Measurements from ENCODE around the gene UBE2E2.
"Not testable (repeated sequence)": the region's sequence is repeated elsewhere in the genome, so short reads cannot be mapped to it uniquely, and the experiment has no call there.

The UBE2E2 gene

GRCh38 chr3:23588547-23588946 lies 385.4 kb downstream of the UBE2E2 start:
- DNase-seq (ENCODE audit: low read depth): no peak

DNA sequence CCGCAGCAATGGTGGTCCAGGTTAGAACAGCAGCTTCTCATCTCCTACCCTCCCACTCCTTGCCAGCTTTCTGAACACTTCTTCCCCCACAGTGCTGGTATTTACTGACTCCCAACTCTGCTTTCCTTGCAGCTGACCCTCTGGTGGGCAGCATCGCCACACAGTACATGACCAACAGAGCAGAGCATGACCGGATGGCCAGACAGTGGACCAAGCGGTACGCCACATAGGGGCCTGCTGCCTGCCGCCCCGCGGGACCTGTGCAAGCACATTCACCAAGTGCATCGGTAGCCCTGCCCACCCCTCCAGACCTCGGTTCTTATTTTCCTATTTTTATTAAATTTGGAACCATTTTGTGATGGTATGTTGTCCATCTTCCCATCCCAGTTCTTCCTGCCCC lies 386.5 kb downstream of the UBE2E2 start:
- no peak for DNase-seq (ENCODE audit: low read depth)

DNA sequence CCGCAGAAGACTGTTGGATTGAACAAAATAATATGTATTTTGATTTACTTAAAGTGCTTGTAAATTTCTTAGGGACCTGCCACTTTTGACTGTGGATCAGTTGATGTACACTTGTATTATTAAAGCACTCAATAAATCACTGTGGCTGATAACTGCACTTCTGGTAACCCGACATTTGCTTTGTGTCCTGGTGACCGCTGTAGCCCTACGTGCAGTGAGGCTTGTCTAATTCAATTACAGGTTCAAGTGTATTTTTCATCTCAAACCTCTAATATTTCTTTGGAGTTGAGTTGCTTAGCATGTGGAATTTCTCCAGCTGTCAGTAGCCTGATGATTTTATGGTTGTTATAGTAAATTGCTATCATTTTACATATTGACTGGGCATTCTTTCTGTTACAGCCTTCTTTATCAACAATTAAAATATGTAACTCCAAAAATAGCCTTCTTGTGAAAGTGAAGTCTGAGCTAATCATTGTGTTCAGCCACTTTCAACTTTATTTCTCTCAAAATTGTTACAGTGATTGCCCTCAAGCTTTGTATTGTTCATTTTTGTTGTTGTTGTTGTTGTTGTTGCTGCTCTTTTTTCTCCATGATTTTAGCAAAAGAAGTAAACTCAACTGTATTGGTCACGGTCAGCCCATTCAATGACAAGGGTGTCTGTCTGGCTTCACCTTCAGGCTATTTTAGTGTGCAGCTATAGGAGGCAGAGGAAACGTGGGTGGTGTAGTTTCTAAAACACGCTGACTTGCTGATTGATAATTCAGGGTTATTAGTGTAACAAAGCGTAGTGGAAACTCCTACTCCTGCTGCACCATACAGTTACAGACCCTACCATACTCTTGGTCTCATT lies 387.5 kb downstream of the UBE2E2 start:
- no peak for DNase-seq (ENCODE audit: low read depth)

DNA sequence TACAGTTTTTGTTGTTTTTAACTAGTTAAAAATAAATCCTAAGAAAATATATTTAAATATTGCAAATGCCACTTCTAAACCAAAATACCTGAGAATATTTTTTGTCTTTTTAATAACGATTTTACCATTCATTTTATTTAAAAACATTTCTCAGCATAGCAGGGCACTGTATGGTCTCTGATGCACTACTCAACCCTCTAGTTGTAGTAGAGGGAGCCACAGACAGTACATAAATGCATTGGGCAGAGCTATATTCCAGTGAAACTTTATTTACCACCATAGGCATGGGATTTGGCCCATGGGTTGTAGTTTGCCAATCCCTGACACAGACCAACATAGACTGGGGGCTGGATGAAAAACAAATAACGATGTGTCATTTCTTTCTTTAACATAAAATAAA lies 388.2 kb downstream of the UBE2E2 start:
- no peak for DNase-seq (ENCODE audit: low read depth)

DNA sequence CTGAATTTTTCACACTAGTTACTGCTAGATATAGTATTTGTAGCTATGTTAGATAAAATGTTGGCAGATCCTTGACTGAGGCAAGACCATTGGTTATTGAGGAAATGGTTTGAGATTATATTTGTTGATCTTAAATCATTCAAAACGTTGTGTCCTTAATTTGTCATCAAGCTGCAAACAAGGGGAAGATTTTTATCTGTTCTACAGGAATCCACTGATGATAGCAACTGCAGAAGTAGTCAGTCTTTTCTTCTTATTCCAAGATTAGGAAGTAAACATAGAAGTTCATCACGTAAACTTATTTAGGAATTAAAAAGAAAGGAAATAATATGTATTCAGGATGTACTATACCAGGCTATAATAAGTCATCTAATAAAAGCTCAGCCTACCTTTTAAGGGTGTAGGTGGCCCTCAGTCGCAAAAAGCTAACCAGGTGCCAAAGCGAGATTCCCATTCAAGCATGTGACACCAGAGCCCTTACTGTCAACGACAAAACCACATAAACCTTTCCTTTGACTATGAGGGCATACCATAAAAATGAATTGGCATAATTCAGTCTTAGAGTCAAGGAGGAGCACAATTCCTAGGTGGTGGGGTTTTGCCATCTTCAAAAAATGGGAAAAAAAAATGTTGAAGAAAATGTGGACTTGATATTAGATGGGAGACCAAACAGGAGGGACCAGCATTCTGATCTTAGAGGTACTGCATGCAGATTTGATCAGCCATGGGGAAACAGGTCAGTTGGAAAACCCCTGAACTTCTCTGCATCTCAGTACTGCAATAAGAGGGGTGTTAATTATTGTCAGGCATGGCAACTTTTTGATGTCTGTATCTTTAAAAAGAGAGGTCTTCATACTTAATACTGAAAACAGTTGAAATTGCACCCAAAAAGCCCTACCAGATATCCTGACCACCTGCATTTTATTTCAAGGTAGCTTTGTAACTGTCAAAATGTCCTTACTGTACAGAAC lies 390.1 kb downstream of the UBE2E2 start:
- no peak for DNase-seq (ENCODE audit: low read depth)

- no peak for DNase-seq (ENCODE audit: low read depth)
Observed at GRCh38 chr3:23594066-23594465, 390.9 kb downstream of the UBE2E2 start.

- DNase-seq (ENCODE audit: low read depth): peak; percentile 82
Observed at GRCh38 chr3:23594894-23595670, 392.0 kb downstream of the UBE2E2 start.

DNA sequence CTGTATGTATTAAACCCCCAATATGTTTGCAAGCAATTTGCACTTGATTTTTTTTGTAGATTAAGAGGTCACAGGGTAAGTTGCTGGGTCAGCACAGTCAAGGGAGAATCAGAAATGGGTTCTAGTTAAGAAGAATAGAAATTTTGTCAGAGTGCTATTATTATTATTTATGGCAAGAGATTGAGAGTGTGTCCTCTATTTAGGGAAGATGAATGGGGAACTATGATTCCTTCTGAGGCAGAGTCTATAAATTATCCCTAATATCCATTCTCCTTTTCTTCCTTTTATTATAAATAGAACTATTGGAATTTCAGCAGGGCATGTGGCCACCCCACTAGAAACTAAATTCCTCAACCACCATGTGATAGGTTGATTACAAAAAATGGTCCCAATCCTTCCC lies 392.7 kb downstream of the UBE2E2 start:
- DNase-seq (ENCODE audit: low read depth): no peak

GRCh38 chr3:23600167-23600871 lies 397.2 kb downstream of the UBE2E2 start:
- peak; percentile 70 for DNase-seq (ENCODE audit: low read depth)

DNA sequence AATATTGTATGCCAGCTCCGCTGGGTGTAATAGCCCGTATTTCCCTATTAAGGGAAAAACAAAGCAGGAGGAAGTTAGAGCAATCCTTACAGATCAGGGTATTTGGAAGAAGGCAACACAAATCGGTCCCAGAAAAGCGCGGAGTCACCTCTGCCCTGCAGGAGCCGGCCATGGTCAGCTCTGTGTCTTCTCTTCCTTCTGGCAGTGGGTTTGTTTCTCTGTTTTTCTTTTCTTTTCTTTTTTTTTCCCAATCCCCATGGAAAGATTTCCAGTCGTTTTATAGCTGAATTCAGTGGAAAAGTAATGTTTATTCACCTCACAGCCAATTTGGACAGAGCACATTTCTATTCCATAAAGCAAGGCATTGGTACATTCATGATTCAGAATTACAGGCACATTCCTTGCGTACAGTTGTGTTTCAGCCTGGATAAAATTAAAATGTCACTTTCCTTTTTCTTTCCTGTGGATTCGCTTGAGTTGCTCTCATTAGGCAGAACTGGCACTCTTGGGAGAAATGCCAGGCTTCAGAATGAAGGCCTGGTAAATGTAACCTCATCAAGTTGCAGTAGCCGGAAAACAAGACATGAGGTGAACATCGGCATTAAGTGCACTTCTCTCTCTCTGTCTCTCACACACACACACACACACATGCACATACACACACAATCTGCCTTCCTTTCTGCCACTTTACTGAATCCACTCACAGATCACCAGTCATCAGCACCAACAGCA lies 398.1 kb downstream of the UBE2E2 start:
- DNase-seq (ENCODE audit: low read depth): peak; percentile 59

GRCh38 chr3:23602971-23603370 lies 399.8 kb downstream of the UBE2E2 start:
- DNase-seq (ENCODE audit: low read depth): no peak

- DNase-seq (ENCODE audit: low read depth): no peak
Observed at GRCh38 chr3:23607184-23607847, 404.2 kb downstream of the UBE2E2 start.

GRCh38 chr3:23608650-23609049 lies 405.5 kb downstream of the UBE2E2 start:
- DNase-seq (ENCODE audit: low read depth): no peak

- peak; percentile 64 for DNase-seq (ENCODE audit: low read depth)
Observed at GRCh38 chr3:23611737-23612295, 408.7 kb downstream of the UBE2E2 start.

GRCh38 chr3:23612296-23612891 lies 409.3 kb downstream of the UBE2E2 start:
- no peak for DNase-seq (ENCODE audit: low read depth)

GRCh38 chr3:23615068-23615467 lies 411.9 kb downstream of the UBE2E2 start:
- no peak for DNase-seq (ENCODE audit: low read depth)

DNA sequence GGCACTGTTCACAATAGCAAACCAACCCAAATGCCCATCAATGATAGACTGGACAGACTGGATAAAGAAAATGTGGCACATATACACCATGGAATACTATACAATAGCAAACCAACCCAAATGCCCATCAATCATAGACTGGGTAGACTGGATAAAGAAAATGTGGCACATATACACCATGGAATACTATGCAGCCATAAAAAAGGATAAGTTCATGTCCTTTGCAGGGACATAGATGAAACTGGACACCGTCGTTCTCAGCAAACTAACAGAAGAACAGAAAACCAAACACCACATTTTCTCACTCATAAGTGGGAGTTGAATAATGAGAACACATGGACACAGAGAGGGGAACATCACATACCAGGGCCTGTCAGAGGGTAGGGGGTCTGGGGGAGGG lies 415.3 kb downstream of the UBE2E2 start:
- not testable (repeated sequence) for DNase-seq (ENCODE audit: low read depth)

DNA sequence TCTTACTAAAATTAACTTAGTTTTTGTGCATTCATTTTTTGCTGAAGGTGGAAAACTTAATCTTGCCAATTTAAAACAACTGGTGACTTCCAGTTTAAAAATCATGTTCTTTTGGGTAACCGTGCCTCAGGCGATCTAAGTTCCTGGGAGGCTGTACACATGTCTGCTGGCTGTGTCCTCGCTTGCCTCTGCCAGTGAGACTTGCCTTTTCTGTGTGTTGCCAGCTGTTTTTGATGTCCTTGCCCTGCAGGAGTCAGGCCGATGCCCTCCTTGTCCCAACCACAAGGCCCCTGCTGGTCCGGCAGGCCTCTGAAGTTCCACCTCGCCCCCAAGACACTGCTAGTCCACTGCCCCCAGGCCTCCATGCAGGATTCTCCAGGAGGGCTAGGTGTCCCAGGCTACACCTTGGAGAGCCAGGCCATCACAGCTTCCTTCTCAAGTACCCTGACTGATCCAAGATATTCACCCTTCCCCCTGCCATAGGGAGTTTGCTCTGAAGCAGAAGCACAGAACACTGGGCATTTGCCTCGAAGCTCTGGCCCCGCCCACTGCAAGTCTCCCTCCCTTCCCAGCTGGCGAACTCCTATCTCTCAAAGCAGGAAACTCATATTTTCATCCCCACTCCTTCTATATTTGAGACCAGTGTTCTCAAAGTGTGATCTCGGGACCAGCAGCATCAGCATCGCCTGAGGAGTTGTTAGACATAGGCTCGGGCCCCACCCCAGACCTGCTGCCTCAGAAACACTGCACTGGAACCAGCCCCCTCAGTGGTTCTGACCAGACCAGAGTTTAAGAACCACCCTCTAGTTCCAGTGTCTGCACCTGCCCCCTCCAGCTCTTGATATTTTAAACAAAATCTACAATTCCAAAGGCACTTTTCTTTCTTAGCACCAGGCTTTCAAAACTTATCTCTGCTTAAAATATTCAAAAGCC lies 416.8 kb downstream of the UBE2E2 start:
- peak; percentile 17 for DNase-seq (ENCODE audit: low read depth)

Data from fibroblast of gingiva (primary cell).